Liver (tissue), 3 donors: ENCODE data around the gene ZNF423.

Source experiments
- RAD21 ChIP-seq, 2 donors: IDR thresholded peaks; 2 replicates each; pipeline ENCODE4 v1.6.1; 2016; ENCODE audit warnings: antibody characterized with exemption in 2 of 2, mild to moderate bottlenecking in 2 of 2
- RXRA ChIP-seq, 2 donors: IDR thresholded peaks; 2 replicates each; pipeline ENCODE4 v1.6.1; 2017 to 2018; ENCODE audit warnings: antibody characterized with exemption in 2 of 2, mild to moderate bottlenecking in 1 of 2
- TF ChIP-seq, protein P1 (sequence below): fragments of 150-350 bp; IDR thresholded peaks from 2 replicates; pipeline ENCODE4 v1.5.1; 2017; ENCODE audit warnings: improper control_type of control experiment, low read depth, low read length; ENCODE audit not compliant: missing input control
- donor health status: healthy.
- donor health status: healthy.

- TF ChIP-seq, protein P1, sequence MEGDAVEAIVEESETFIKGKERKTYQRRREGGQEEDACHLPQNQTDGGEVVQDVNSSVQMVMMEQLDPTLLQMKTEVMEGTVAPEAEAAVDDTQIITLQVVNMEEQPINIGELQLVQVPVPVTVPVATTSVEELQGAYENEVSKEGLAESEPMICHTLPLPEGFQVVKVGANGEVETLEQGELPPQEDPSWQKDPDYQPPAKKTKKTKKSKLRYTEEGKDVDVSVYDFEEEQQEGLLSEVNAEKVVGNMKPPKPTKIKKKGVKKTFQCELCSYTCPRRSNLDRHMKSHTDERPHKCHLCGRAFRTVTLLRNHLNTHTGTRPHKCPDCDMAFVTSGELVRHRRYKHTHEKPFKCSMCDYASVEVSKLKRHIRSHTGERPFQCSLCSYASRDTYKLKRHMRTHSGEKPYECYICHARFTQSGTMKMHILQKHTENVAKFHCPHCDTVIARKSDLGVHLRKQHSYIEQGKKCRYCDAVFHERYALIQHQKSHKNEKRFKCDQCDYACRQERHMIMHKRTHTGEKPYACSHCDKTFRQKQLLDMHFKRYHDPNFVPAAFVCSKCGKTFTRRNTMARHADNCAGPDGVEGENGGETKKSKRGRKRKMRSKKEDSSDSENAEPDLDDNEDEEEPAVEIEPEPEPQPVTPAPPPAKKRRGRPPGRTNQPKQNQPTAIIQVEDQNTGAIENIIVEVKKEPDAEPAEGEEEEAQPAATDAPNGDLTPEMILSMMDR = no peak
- TF ChIP-seq RXRA (IDR thresholded peaks at IDR 0.05) (no peak), RAD21 (IDR thresholded peaks at IDR 0.05) (no peak)
Observed at GRCh38 chr16:49498666-49499413, 357.1 kb downstream of the ZNF423 start.
